ENCODE results near the gene MITF.
A peak's percentile ranks its signal among the peaks of the same experiment; 100 is the strongest.

MITF gene

DNA sequence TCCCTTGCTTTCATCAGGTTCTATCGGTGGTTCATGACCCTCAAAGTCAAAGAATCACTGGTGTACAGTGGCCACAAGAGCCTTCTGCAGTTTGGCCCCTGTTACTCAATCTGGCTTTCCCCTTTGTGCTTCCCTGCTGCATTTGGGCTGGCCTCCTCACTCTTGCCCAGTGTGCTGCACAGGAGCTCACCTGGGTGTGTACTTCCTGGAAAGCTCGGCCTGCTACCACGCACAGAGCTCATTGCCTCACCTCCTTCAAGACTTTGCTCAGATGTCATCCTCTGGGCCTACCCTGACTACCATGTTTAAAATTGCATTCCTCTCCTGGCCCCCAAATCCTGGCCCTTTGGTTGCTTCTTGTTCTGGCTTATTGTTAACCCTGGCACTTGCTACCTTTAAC, 90.9 kb downstream of the MITF start:
- intact Hi-C loops (cut with micrococcal nuclease): no loop called here
- Mint-ChIP-seq H3K36me3 (ENCODE audit: low read depth) (peaks cover 8% of the 10 kb centered on the region), H3K4me3 (no peak overlapping the region), H3K27me3 (no peaks in the 10 kb centered on the region), H3K27ac (no peak overlapping the region), H3K4me1 (ENCODE audit: low read depth) (peaks cover 43% of the 10 kb centered on the region), H3K9me3 (peaks cover 8% of the 10 kb centered on the region)

DNA sequence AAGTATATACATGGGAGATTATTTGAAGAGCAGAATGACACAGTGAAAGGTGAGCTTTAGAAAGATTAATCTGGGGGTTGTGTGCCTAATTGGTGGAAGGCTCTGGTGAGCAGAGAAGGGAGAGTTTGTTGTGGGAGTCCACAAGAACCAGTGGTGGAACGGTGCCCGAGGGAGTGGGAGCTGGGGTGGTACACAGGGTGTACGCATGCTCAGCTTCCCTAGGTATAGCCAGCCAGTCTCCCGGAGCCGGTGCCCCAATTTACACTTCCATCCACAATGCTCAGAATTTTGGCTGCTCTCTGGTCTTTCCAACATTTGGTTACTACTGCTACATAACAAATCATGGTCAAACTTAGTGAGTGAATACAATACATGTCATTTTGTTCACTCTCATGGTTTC, 92.5 kb downstream of the MITF start:
- Mint-ChIP-seq H3K36me3 (ENCODE audit: low read depth) (peaks cover 13% of the 10 kb centered on the region), H3K4me1 (ENCODE audit: low read depth) (peaks cover 31% of the 10 kb centered on the region), H3K27ac (peak overlapping the region; percentile 2), H3K27me3 (no peaks in the 10 kb centered on the region), H3K4me3 (no peak overlapping the region), H3K9me3 (peaks cover 15% of the 10 kb centered on the region)
- intact Hi-C loops (cut with micrococcal nuclease): no loop called here

- Mint-ChIP-seq H3K27ac (no peak overlapping the region), H3K4me3 (no peak overlapping the region), H3K27me3 (no peaks in the 10 kb centered on the region), H3K36me3 (ENCODE audit: low read depth) (peaks cover 8% of the 10 kb centered on the region), H3K4me1 (ENCODE audit: low read depth) (peaks cover 28% of the 10 kb centered on the region), H3K9me3 (peaks cover 15% of the 10 kb centered on the region)
- intact Hi-C loops (cut with micrococcal nuclease): no loop called here
Observed at GRCh38 chr3:69833591-69833990, 94.3 kb downstream of the MITF start.

GRCh38 chr3:69838217-69838616, 99.0 kb downstream of the MITF start:
- Mint-ChIP-seq H3K4me3 (no peak overlapping the region), H3K27ac (no peak overlapping the region), H3K9me3 (peaks cover 15% of the 10 kb centered on the region), H3K27me3 (no peaks in the 10 kb centered on the region), H3K36me3 (ENCODE audit: low read depth) (peaks cover 8% of the 10 kb centered on the region), H3K4me1 (ENCODE audit: low read depth) (peaks cover 17% of the 10 kb centered on the region)
- intact Hi-C loops (cut with micrococcal nuclease): no loop called here

DNA sequence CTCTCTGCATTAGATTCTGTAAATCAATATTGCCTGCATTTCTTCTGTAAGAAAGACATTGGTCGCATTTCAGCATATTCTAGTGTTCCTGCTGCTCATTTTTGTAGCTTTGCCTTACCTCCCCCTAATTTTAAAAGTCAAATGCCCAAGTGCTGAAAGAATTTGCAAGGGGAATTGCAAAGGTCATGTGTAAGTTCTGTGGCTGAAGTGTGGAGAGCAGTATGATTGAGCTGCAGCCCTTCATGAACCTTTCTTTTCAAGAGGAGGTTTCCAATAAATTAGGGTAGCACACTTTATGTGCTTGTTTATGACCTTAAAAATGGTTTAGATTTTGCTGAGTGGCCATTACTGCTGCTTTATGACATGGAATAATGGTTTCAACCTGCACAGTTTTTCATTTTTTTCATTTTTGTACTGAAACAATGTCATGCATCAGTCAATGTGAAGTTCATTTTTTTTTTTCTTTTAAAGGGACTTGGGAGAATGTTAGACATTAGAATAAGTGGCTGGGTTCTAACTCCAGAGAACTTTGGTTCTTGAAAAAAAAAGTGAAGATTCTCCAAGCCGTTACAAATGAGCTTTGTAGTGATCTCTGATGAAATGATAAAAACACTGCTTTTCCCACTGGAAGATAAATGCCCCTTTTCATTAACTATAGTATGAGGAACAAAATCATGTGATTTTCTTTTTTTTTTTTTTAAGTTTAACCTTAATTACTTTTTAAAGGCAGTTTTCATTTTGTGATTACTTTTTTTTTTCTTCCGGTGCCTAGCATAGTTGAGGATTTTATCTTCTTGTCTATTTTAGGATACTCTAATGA, 99.6 kb downstream of the MITF start:
- H3K36me3 Mint-ChIP-seq (ENCODE audit: low read depth): peaks cover 8% of the 10 kb centered on the region
- H3K9me3 Mint-ChIP-seq: peaks cover 14% of the 10 kb centered on the region
- H3K27ac Mint-ChIP-seq: no peak overlapping the region
- H3K27me3 Mint-ChIP-seq: no peaks in the 10 kb centered on the region
- H3K4me1 Mint-ChIP-seq (ENCODE audit: low read depth): peaks cover 17% of the 10 kb centered on the region
- H3K4me3 Mint-ChIP-seq: no peak overlapping the region
- intact Hi-C loops (cut with micrococcal nuclease): no loop called here

DNA sequence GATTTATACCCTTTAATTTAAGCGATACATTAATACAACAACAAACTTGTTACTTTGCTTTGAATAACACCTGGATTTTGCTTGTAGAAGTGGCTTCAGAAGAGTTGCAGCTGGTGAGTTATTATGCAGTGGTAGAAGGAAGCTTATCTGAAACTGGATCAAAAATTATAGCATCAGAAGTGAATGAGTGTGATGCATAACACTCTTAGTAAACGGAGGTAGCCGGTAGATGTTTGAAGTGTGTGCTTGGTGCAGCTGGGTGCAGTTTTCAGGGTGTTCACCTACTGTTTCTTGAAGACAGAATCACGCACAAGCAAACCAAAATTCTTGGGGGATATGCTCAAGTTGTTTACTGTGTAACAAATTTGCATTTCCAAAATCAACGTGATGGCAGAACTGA, 103.1 kb downstream of the MITF start:
- Mint-ChIP-seq H3K27ac (no peak overlapping the region), H3K4me3 (no peak overlapping the region), H3K27me3 (no peaks in the 10 kb centered on the region), H3K9me3 (no peaks in the 10 kb centered on the region), H3K36me3 (ENCODE audit: low read depth) (no peaks in the 10 kb centered on the region), H3K4me1 (ENCODE audit: low read depth) (peaks cover 17% of the 10 kb centered on the region)
- intact Hi-C loops (cut with micrococcal nuclease): no loop called here

- no peaks in the 10 kb centered on the region for H3K36me3 Mint-ChIP-seq (ENCODE audit: low read depth)
Observed at GRCh38 chr3:69842789-69843188, 103.5 kb downstream of the MITF start.

DNA sequence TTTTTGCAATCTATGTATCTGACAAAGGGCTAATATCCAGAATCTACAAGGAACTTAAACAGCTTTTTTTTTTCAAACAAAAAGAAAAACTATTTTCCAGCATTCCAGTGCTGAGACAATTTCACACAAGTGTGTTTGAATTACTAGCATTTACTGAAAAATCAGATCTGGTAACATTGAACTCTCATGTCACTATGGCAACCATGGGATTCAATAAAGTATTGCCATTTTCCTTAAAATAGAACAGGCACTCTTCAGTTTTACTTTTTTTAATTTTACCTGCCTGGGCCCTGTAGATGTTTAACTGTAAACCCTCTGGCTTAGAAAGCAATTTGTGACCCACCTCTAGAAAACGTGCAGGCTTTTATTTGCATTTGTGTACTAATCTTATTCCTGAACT, 105.4 kb downstream of the MITF start:
- H3K4me3 Mint-ChIP-seq: no peak overlapping the region
- intact Hi-C loops (cut with micrococcal nuclease): no loop called here

More at GRCh38 chr3:69842789-69843188, 103.5 kb downstream of the MITF start:
- Mint-ChIP-seq H3K27ac (no peak overlapping the region), H3K4me3 (no peak overlapping the region), H3K4me1 (ENCODE audit: low read depth) (peaks cover 14% of the 10 kb centered on the region), H3K27me3 (no peaks in the 10 kb centered on the region), H3K9me3 (no peaks in the 10 kb centered on the region)
- intact Hi-C loops (cut with micrococcal nuclease): no loop called here

DNA sequence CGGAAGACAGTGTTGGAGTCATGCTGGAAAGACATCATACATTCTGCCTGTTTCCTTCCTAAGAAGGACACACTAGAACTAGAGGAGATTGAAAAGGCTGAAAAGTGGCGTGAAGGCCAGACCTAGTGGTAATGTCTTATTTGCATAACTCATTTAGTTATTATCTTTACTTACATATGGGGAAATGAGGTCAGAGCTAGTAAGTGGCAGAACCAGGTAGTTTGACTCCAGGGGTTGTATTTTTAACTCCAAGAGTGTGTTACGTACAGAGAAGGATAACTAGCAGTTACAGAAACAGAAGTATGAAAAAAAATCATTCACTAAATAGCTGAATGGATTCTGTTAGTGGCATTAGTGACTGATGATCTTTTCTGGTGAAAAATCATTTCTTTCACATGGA, 108.0 kb downstream of the MITF start:
- H3K4me3 Mint-ChIP-seq: no peak overlapping the region
- intact Hi-C loops (cut with micrococcal nuclease): no loop called here
- no peaks in the 10 kb centered on the region for H3K9me3 Mint-ChIP-seq
- H3K4me1 Mint-ChIP-seq (ENCODE audit: low read depth): no peaks in the 10 kb centered on the region
- no peaks in the 10 kb centered on the region for H3K27me3 Mint-ChIP-seq
- H3K27ac Mint-ChIP-seq: no peak overlapping the region
- H3K36me3 Mint-ChIP-seq (ENCODE audit: low read depth): no peaks in the 10 kb centered on the region

More for the DNA sequence above, 105.4 kb downstream of the MITF start:
- H3K27me3 Mint-ChIP-seq: no peaks in the 10 kb centered on the region
- H3K4me1 Mint-ChIP-seq (ENCODE audit: low read depth): no peaks in the 10 kb centered on the region
- no peaks in the 10 kb centered on the region for H3K9me3 Mint-ChIP-seq
- H3K27ac Mint-ChIP-seq: no peak overlapping the region
- no peaks in the 10 kb centered on the region for H3K36me3 Mint-ChIP-seq (ENCODE audit: low read depth)

DNA sequence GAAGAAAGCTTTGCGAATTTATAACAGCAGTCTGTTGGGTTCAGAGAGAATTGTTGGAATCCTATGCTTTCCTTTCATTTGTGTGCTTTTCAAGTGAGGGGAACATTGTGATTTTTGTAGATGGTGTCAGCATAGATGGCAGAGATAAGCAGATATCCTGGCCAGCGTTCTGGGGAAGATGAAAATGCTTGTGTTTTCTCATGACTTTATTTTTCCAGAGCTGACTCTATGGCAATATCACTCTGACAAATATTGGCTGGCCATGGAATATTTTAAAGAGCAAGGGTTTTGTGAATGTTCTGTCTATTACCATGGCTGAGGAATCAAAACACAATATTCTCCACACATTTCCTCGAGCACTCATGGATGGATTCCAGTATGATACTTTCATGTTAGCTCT, 108.8 kb downstream of the MITF start:
- no peak overlapping the region for H3K27ac Mint-ChIP-seq
- H3K4me1 Mint-ChIP-seq (ENCODE audit: low read depth): no peaks in the 10 kb centered on the region
- no peaks in the 10 kb centered on the region for H3K27me3 Mint-ChIP-seq
- H3K4me3 Mint-ChIP-seq: no peak overlapping the region
- no peaks in the 10 kb centered on the region for H3K9me3 Mint-ChIP-seq
- intact Hi-C loops (cut with micrococcal nuclease): no loop called here
- H3K36me3 Mint-ChIP-seq (ENCODE audit: low read depth): no peaks in the 10 kb centered on the region

GRCh38 chr3:69850849-69851248, 111.6 kb downstream of the MITF start:
- intact Hi-C loops (cut with micrococcal nuclease): no loop called here
- no peaks in the 10 kb centered on the region for H3K9me3 Mint-ChIP-seq
- no peaks in the 10 kb centered on the region for H3K4me1 Mint-ChIP-seq (ENCODE audit: low read depth)
- H3K36me3 Mint-ChIP-seq (ENCODE audit: low read depth): no peaks in the 10 kb centered on the region
- H3K27me3 Mint-ChIP-seq: no peaks in the 10 kb centered on the region
- no peak overlapping the region for H3K27ac Mint-ChIP-seq
- H3K4me3 Mint-ChIP-seq: no peak overlapping the region

GRCh38 chr3:69853027-69853426, 113.8 kb downstream of the MITF start:
- H3K27me3 Mint-ChIP-seq: no peaks in the 10 kb centered on the region
- intact Hi-C loops (cut with micrococcal nuclease): no loop called here
- no peak overlapping the region for H3K27ac Mint-ChIP-seq
- peaks cover 8% of the 10 kb centered on the region for H3K4me1 Mint-ChIP-seq (ENCODE audit: low read depth)
- H3K4me3 Mint-ChIP-seq: no peak overlapping the region
- no peaks in the 10 kb centered on the region for H3K36me3 Mint-ChIP-seq (ENCODE audit: low read depth)
- H3K9me3 Mint-ChIP-seq: no peaks in the 10 kb centered on the region

- H3K9me3 Mint-ChIP-seq: no peaks in the 10 kb centered on the region
- intact Hi-C loops (cut with micrococcal nuclease): no loop called here
- H3K4me1 Mint-ChIP-seq (ENCODE audit: low read depth): peaks cover 8% of the 10 kb centered on the region
- H3K27ac Mint-ChIP-seq: no peak overlapping the region
- H3K36me3 Mint-ChIP-seq (ENCODE audit: low read depth): no peaks in the 10 kb centered on the region
- H3K4me3 Mint-ChIP-seq: no peak overlapping the region
- no peaks in the 10 kb centered on the region for H3K27me3 Mint-ChIP-seq
Observed at GRCh38 chr3:69855436-69856162, 116.3 kb downstream of the MITF start.

DNA sequence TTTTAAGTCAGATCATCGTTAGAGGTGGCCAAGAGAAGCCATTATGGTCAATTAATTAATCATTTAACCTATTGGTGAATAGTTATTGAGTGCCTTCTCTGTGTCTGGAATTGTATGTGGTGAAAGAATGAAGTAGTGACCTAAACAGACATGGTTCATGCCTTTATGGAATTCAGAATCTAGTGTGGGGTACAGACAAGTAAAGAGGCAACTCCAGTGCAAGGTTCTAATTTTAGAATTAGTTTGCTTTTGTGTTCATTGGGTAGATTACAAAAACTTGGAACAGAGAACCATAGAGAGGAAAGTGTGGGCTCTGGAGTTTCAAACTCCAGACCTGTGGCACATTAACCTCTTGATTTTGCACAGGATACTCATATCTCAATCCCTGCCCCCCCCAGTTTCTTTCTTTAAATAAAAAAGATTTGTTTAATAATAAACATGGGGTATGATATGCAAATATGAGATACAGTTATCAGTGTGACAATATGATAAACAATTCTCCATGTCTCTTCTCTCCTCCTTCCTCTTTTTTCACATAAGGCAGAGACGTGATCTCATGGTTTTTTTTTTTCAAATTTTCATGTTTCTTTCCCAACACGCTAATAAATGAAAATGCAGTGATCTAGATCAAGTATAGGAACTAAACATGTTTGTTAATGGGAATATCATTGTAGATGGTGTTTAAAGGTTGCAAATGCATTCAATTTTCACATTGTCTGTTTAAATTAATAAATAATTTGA, 117.9 kb downstream of the MITF start:
- no peaks in the 10 kb centered on the region for H3K9me3 Mint-ChIP-seq
- peak overlapping the region; percentile 42 for H3K27ac Mint-ChIP-seq
- no peaks in the 10 kb centered on the region for H3K36me3 Mint-ChIP-seq (ENCODE audit: low read depth)
- H3K27me3 Mint-ChIP-seq: no peaks in the 10 kb centered on the region
- intact Hi-C loops (cut with micrococcal nuclease): no loop called here
- H3K4me3 Mint-ChIP-seq: no peak overlapping the region
- peaks cover 8% of the 10 kb centered on the region for H3K4me1 Mint-ChIP-seq (ENCODE audit: low read depth)

All from dendritic cell treated with granulocyte-macrophage colony-stimulating factor and Interleukin-4, amounts not matched to agents 40 ng/mL and 50 ng/mL, for 4 days (primary cell).